ENCODE results near the gene BDKRB2. TPM values are rescaled to one million over a fixed set of nuclear protein-coding genes. Genes with fewer than 3 reads are reported as not detected.

BDKRB2 gene
- total RNA-seq, 1 donor from 2014 or later = 0.15 TPM

GRCh38 chr14:96217376-96217913 is 12.8 kb downstream of the BDKRB2 start:
- Mint-ChIP-seq H3K4me3 (ENCODE audit: unreplicated experiment) (no peak overlapping the region), H3K9me3 (ENCODE audit: unreplicated experiment) (no peaks in the 10 kb centered on the region), H3K27me3 (ENCODE audit: unreplicated experiment) (no peaks in the 10 kb centered on the region), H3K27ac (ENCODE audit: unreplicated experiment) (no peak overlapping the region), H3K4me1 (ENCODE audit: unreplicated experiment) (no peaks in the 10 kb centered on the region), H3K36me3 (ENCODE audit: low read depth, unreplicated experiment) (peaks cover 5% of the 10 kb centered on the region)
- DNase-seq (ENCODE audit: low spot score) = no peak
- no peak for TF ChIP-seq CTCF (IDR thresholded peaks at IDR 0.05; ENCODE audit: unreplicated experiment)

GRCh38 chr14:96221109-96221650 is 16.5 kb downstream of the BDKRB2 start:
- TF ChIP-seq CTCF (IDR thresholded peaks at IDR 0.05; ENCODE audit: unreplicated experiment) = no peak
- H3K4me3 Mint-ChIP-seq (ENCODE audit: unreplicated experiment) = no peak overlapping the region
- H3K36me3 Mint-ChIP-seq (ENCODE audit: low read depth, unreplicated experiment) = no peaks in the 10 kb centered on the region
- DNase-seq (ENCODE audit: low spot score) = no peak
- H3K27me3 Mint-ChIP-seq (ENCODE audit: unreplicated experiment) = no peaks in the 10 kb centered on the region
- H3K9me3 Mint-ChIP-seq (ENCODE audit: unreplicated experiment) = no peaks in the 10 kb centered on the region
- no peak overlapping the region for H3K27ac Mint-ChIP-seq (ENCODE audit: unreplicated experiment)
- H3K4me1 Mint-ChIP-seq (ENCODE audit: unreplicated experiment) = no peaks in the 10 kb centered on the region

GRCh38 chr14:96221841-96222240 is 17.2 kb downstream of the BDKRB2 start:
- Mint-ChIP-seq H3K9me3 (ENCODE audit: unreplicated experiment) (no peaks in the 10 kb centered on the region), H3K4me3 (ENCODE audit: unreplicated experiment) (no peak overlapping the region), H3K4me1 (ENCODE audit: unreplicated experiment) (no peaks in the 10 kb centered on the region), H3K27me3 (ENCODE audit: unreplicated experiment) (no peaks in the 10 kb centered on the region), H3K36me3 (ENCODE audit: low read depth, unreplicated experiment) (no peaks in the 10 kb centered on the region), H3K27ac (ENCODE audit: unreplicated experiment) (no peak overlapping the region)
- DNase-seq (ENCODE audit: low spot score) = no peak
- TF ChIP-seq CTCF (IDR thresholded peaks at IDR 0.05; ENCODE audit: unreplicated experiment) = no peak

- no peak for TF ChIP-seq CTCF (IDR thresholded peaks at IDR 0.05; ENCODE audit: unreplicated experiment)
- no peaks in the 10 kb centered on the region for H3K36me3 Mint-ChIP-seq (ENCODE audit: low read depth, unreplicated experiment)
- DNase-seq (ENCODE audit: low spot score) = no peak
Measured at GRCh38 chr14:96224480-96225096, 19.9 kb downstream of the BDKRB2 start.

GRCh38 chr14:96225213-96225612 is 20.6 kb downstream of the BDKRB2 start:
- Mint-ChIP-seq H3K4me3 (ENCODE audit: unreplicated experiment) (no peak overlapping the region), H3K27ac (ENCODE audit: unreplicated experiment) (no peak overlapping the region), H3K9me3 (ENCODE audit: unreplicated experiment) (peaks cover 4% of the 10 kb centered on the region), H3K27me3 (ENCODE audit: unreplicated experiment) (no peaks in the 10 kb centered on the region), H3K36me3 (ENCODE audit: low read depth, unreplicated experiment) (no peaks in the 10 kb centered on the region), H3K4me1 (ENCODE audit: unreplicated experiment) (no peaks in the 10 kb centered on the region)
- no peak for DNase-seq (ENCODE audit: low spot score)
- no peak for TF ChIP-seq CTCF (IDR thresholded peaks at IDR 0.05; ENCODE audit: unreplicated experiment)

More at GRCh38 chr14:96224480-96225096, 19.9 kb downstream of the BDKRB2 start:
- Mint-ChIP-seq H3K27ac (ENCODE audit: unreplicated experiment) (no peak overlapping the region), H3K27me3 (ENCODE audit: unreplicated experiment) (no peaks in the 10 kb centered on the region), H3K9me3 (ENCODE audit: unreplicated experiment) (peaks cover 4% of the 10 kb centered on the region), H3K4me3 (ENCODE audit: unreplicated experiment) (no peak overlapping the region), H3K4me1 (ENCODE audit: unreplicated experiment) (no peaks in the 10 kb centered on the region)
